Stomach (tissue), 9 donors: ENCODE results near the gene RALGAPB. TPM values are rescaled to one million over a fixed set of nuclear protein-coding genes. Genes with fewer than 3 reads are reported as not detected.

ENCODE experiments used
- DNase-seq, 2 donors: peaks; one replicate each; pipeline versions ENCODE4 v3.0.0 to v3.0.0-alpha.2; 2013 to 2019
- H3K27ac ChIP-seq, 5 donors: fragments of 200-600 bp in 4 of 5; sonication (generic) in 4 of 5; one replicate each; pipeline ENCODE4 v1.5.1; 2013 to 2019; ENCODE audit warnings: mild to moderate bottlenecking in 1 of 5, moderate library complexity in 1 of 5
- H3K27me3 ChIP-seq, 3 donors: fragments of 200-600 bp; sonication (generic); one replicate each; pipeline ENCODE4 v1.5.1; 2017 to 2019; ENCODE audit warnings: mixed run types in 1 of 3
- H3K36me3 ChIP-seq, 4 donors: fragments of 200-600 bp; sonication (generic); 1 replicate in 3 of 4; 2 replicates in 1 of 4; pipeline ENCODE4 v1.5.1; 2016 to 2019
- H3K4me1 ChIP-seq, 4 donors: fragments of 200-600 bp; sonication (generic); one replicate each; pipeline ENCODE4 v1.5.1; 2016 to 2019
- H3K4me3 ChIP-seq, 4 donors: fragments of 200-600 bp; sonication (generic) in 3 of 4; one replicate each; pipeline ENCODE4 v1.5.1; 2016 to 2019; ENCODE audit warnings: mild to moderate bottlenecking in 1 of 4
- H3K9me3 ChIP-seq, 4 donors: fragments of 200-600 bp; sonication (generic); one replicate each; pipeline ENCODE4 v1.5.1; 2016 to 2019
- CTCF ChIP-seq, 7 experiments: fragments of 450-650 bp in 4 of 7; fragments of 200-600 bp in 3 of 7; sonication (generic) in 3 of 7; IDR thresholded peaks; one replicate each; pipeline ENCODE4 v1.5.1; 2016 to 2019; ENCODE audit warnings: antibody characterized with exemption in 7 of 7, control low read depth in 2 of 7, mild to moderate bottlenecking in 1 of 7
- EP300 ChIP-seq: sonication (generic); formaldehyde crosslinking; IDR thresholded peaks from one replicate; pipeline ENCODE4 v1.6.1; 2017; ENCODE audit warnings: antibody characterized with exemption
- POLR2A ChIP-seq, 4 donors: fragments of 450-650 bp; IDR thresholded peaks; one replicate each; pipeline ENCODE4 v1.6.1; 2016; ENCODE audit warnings: antibody characterized with exemption in 4 of 4, control low read depth in 2 of 4, mild to moderate bottlenecking in 1 of 4, moderate library complexity in 1 of 4
- POLR2AphosphoS5 ChIP-seq, 3 donors: sonication (generic); formaldehyde crosslinking; IDR thresholded peaks; one replicate each; pipeline ENCODE4 v1.6.1; 2016; ENCODE audit warnings: antibody characterized with exemption in 3 of 3
- WGBS, 5 donors: extraction: QIAGEN DNeasy Blood & Tissue Kit in 3 of 5; methylation state at CpG; one replicate each; pipeline versions ENCODE4 v1.1.5 to v1.1.7; 2013 to 2018; 5-methylcytosine and 5-hydroxymethylcytosine counted together
- intact Hi-C: fragments of 100-400 bp; cut with DNase I; formaldehyde crosslinking; loops from one replicate; pipeline ENCODE4 v1.15.1; 2023; ENCODE audit warnings: low total_unique reads
- polyA plus RNA-seq, 3 donors: library from polyadenylated mRNA; stranded (reverse); fragments of 200-250 nt; gene quantifications; one replicate each; pipeline ENCODE4 v1.2.3, GENCODE V29; 2013
- total RNA-seq, 5 donors: library from RNA; depleted of rRNA; stranded (reverse); fragments of >200 nt; gene quantifications; one replicate each; pipeline versions ENCODE4 v1.1.0 to v1.2.3, GENCODE V29; 2014 to 2016
- donor health status: healthy with polysubstance abuse.
- donor health status: Bipolar disorder and iron deficiency.
- donor health status: healthy.

Gene RALGAPB
- total and polyA plus RNA-seq, 8 donors: 5.4 to 57.5 (median 36.5) TPM

GRCh38 chr20:38615283-38615682, 142.6 kb downstream of the RALGAPB start:
- intact Hi-C loops: no loop called here
- TF ChIP-seq POLR2A (IDR thresholded peaks at IDR 0.05) (no peak), CTCF (IDR thresholded peaks at IDR 0.05) (no peak), EP300 (no peak), POLR2AphosphoS5 (IDR thresholded peaks at IDR 0.05) (no peak)
- Histone ChIP-seq H3K4me3 (no peak overlapping the region), H3K36me3 (no peaks in the 10 kb centered on the region), H3K27ac (no peak overlapping the region), H3K4me1 (no peaks in the 10 kb centered on the region), H3K9me3 (no peaks in the 10 kb centered on the region), H3K27me3 (peaks cover 0 to 41% (median 0%) of the 10 kb centered on the region in 3 donors)
- 86 to 91% (median 89%) methylated on average over 10 to 15 of the region's 15 CpGs for WGBS, 5 donors
- DNase-seq: no peak

- Histone ChIP-seq H3K9me3 (no peaks in the 10 kb centered on the region), H3K4me3 (no peak overlapping the region), H3K27ac (no peak overlapping the region), H3K27me3 (peaks cover 0 to 45% (median 0%) of the 10 kb centered on the region in 3 donors), H3K36me3 (no peaks in the 10 kb centered on the region), H3K4me1 (no peaks in the 10 kb centered on the region)
- TF ChIP-seq CTCF (IDR thresholded peaks at IDR 0.05): no peak
- TF ChIP-seq POLR2AphosphoS5 (IDR thresholded peaks at IDR 0.05): no peak
- no peak for TF ChIP-seq EP300
- no peak for TF ChIP-seq POLR2A (IDR thresholded peaks at IDR 0.05)
- intact Hi-C loops: no loop called here
- 84 to 95% (median 91%) methylated on average over 4 of the region's 4 CpGs for WGBS, 5 donors
- DNase-seq: no peak
Measured at GRCh38 chr20:38616457-38616856, 143.8 kb downstream of the RALGAPB start.

- WGBS, 5 donors: 72 to 80% (median 78%) methylated on average over 16 of the region's 16 CpGs
- Histone ChIP-seq H3K27ac (no peak overlapping the region), H3K27me3 (peaks cover 0 to 46% (median 0%) of the 10 kb centered on the region in 3 donors), H3K9me3 (no peaks in the 10 kb centered on the region), H3K4me1 (no peaks in the 10 kb centered on the region), H3K4me3 (no peak overlapping the region), H3K36me3 (no peaks in the 10 kb centered on the region)
- intact Hi-C loops: no loop called here
- DNase-seq: no peak
- TF ChIP-seq POLR2A (IDR thresholded peaks at IDR 0.05): no peak
- no peak for TF ChIP-seq EP300
- no peak for TF ChIP-seq CTCF (IDR thresholded peaks at IDR 0.05)
- TF ChIP-seq POLR2AphosphoS5 (IDR thresholded peaks at IDR 0.05): no peak
Measured at GRCh38 chr20:38617011-38617829, 144.6 kb downstream of the RALGAPB start.

GRCh38 chr20:38617830-38618196, 145.2 kb downstream of the RALGAPB start:
- H3K36me3 ChIP-seq: no peaks in the 10 kb centered on the region
- no peak overlapping the region for H3K27ac ChIP-seq
- intact Hi-C loops: no loop called here
- no peak for TF ChIP-seq CTCF (IDR thresholded peaks at IDR 0.05)
- TF ChIP-seq POLR2A (IDR thresholded peaks at IDR 0.05): no peak
- no peak for TF ChIP-seq EP300
- no peak for TF ChIP-seq POLR2AphosphoS5 (IDR thresholded peaks at IDR 0.05)
- peaks cover 0 to 52% (median 0%) of the 10 kb centered on the region in 3 donors for H3K27me3 ChIP-seq
- 86 to 93% (median 90%) methylated on average over 4 of the region's 4 CpGs for WGBS, 5 donors
- H3K4me3 ChIP-seq: no peak overlapping the region
- no peaks in the 10 kb centered on the region for H3K4me1 ChIP-seq
- H3K9me3 ChIP-seq: no peaks in the 10 kb centered on the region
- DNase-seq: no peak
